HG03196 (cell line): Measurements from ENCODE around the gene GSAP.
"Not testable (repeated sequence)": the region's sequence is repeated elsewhere in the genome, so short reads cannot be mapped to it uniquely, and the experiment has no call there.

Experiments
- ATAC-seq: cut with Tn5 transposase; IDR thresholded peaks from one replicate; pipeline ENCODE4 v1.9.1; 2021; ENCODE audit not compliant: unreplicated experiment

GSAP gene

GRCh38 chr7:77415823-77416620, at the start of gene GSAP:
Gene GSAP, minus strand, starts transcription at chr7:77416349. Its CDS starts 28 bp downstream, at chr7:77416321.
- peak; percentile 63 for ATAC-seq

GRCh38 chr7:77465256-77465655, 49.1 kb upstream of the GSAP start:
- no peak for ATAC-seq

- ATAC-seq: no peak
Measured at GRCh38 chr7:77464589-77464988, 48.4 kb upstream of the GSAP start.

GRCh38 chr7:77463632-77464031, 47.5 kb upstream of the GSAP start:
- peak; percentile 63 for ATAC-seq

GRCh38 chr7:77461842-77462241, 45.7 kb upstream of the GSAP start:
- ATAC-seq: no peak

DNA sequence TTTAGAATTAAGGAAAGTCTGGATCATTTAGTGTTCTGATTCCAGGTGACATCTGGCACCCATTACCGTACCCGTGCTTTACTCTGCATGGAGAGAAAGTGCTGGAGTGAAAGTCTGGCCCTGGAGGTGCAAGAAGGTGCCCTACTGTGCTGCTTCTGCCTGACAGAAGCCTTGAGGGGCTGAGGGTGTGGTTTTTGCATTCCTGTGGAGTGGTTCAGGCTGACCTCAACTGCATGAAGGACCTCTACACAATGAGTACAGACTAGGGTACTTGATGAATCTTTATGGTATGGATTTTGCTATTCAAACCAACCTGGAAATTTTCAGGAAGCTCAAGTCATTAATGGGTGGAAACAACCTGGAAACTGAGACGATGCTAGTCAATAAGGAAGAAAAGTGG, 45.1 kb upstream of the GSAP start:
- ATAC-seq: no peak

DNA sequence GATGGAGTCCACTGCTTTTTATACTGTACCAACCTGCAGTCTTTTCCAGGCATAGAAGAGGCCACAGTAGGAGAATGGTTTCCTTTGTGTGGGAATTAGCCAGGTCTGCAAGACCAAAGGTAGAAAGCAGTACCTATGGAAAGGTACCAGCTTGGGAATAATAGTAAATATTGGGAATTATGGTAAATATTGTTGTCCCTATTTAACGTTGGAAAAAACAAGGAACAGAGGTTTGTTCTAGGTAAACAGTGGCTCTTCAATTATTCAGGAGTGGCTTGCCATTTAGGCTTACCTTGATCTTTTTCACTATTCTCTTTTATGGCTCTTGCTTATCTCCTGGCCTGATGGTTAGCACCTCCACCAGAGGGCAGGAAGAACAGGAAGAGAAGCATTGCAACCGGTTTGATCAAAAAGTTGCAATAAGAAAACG, 43.9 kb upstream of the GSAP start:
- ATAC-seq: no peak

- no peak for ATAC-seq
Measured at GRCh38 chr7:77459311-77459726, 43.2 kb upstream of the GSAP start.

- ATAC-seq: no peak
Measured at GRCh38 chr7:77458786-77459185, 42.6 kb upstream of the GSAP start.

DNA sequence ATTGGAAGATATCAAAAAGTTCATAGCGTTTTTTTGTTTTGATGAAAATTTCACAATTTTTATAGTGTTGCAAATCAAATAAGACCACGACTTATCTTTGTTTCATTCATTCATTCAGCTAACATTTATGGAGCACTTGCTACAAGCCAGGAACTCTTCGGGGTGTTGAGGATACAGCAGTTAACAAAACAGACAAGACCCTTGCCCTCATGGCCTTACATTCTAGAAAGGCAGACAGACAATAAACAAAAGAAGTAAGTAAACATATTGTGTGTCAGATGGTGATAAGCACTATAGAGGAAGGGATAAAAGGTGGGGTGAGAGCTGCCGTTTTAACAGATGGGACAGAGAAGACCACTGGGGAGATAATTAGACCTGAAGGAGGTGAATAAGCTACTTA, 41.6 kb upstream of the GSAP start:
- ATAC-seq: no peak

- ATAC-seq: no peak
Measured at GRCh38 chr7:77456696-77457095, 40.5 kb upstream of the GSAP start.

DNA sequence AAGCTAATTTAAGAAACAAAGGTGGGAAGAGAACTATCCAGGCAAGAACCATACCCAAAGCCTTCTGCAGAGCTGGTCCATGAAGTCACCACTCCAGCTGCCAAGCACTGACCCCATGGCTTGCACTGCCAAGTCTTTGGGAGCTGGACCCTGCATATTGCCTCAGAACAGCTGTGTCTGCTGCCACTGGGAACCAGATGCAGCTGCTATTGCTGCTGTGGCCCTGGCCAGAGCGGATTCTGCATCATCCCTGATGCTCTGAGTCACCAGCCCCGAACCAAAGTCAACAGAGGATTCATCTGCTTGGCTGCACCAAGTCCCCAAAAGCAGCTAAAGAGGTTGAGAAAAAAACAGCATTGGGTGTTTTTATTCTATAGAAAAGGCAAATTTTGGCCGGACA, 39.2 kb upstream of the GSAP start:
- ATAC-seq: no peak

DNA sequence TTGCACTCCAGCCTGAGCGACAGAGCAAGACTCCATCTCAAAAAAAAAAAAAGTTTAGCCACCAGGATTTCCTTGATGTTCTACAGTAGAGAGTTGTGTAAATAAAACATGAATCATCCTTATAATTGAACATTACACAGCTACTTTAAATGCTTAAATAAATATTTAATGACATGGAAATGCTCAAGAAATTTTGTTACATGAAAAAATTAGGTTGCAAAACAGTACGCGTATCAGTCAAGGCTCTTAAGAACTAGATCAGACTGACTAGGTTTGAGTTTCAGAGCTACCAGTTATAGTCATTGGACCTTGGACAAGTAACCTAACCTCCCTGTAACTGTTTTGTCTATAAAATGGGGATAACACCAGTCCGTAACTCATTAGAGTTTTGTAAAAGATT, 38.7 kb upstream of the GSAP start:
- no peak for ATAC-seq

- no peak for ATAC-seq
Measured at GRCh38 chr7:77453531-77453930, 37.4 kb upstream of the GSAP start.

DNA sequence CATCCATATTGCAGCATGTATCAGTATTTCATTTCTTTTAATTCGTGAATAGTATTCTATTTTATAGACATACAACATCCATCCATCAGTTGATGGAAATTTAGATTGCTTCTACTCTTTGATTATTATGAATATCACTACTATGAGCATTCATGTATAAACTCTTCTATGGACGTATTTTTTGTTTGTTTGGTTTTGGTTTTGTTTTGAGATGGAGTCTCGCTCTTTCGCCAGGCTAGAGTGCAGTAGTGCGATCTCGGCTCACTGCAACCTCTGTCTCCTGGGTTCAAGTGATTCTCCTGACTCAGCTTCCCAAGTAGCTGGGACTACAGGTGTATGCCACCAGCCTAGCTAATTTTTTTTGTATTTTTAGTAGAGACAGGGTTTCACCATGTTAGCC, 35.8 kb upstream of the GSAP start:
- not testable (repeated sequence) for ATAC-seq

DNA sequence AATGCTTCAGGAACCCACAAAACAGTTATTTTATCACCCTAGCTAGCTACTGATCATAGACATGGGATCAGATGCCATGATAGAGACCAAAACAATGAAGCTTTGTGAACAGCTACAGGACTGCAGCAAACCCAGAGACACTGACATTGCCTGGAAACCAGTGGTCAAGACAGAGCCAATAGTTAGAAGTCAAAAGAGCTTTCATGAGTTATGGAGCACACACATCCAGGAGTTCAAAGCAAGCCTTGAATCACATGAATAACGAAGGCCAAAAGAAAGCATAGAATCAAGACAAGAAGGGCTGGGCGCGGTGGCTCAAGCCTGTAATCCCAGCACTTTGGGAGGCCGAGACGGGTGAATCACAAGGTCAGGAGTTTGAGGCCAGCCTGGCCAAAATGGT, 34.5 kb upstream of the GSAP start:
- no peak for ATAC-seq

GRCh38 chr7:77450054-77450453, 33.9 kb upstream of the GSAP start:
- no peak for ATAC-seq

GRCh38 chr7:77447616-77448015, 31.5 kb upstream of the GSAP start:
- ATAC-seq: no peak

GRCh38 chr7:77444123-77444522, 28.0 kb upstream of the GSAP start:
- no peak for ATAC-seq

DNA sequence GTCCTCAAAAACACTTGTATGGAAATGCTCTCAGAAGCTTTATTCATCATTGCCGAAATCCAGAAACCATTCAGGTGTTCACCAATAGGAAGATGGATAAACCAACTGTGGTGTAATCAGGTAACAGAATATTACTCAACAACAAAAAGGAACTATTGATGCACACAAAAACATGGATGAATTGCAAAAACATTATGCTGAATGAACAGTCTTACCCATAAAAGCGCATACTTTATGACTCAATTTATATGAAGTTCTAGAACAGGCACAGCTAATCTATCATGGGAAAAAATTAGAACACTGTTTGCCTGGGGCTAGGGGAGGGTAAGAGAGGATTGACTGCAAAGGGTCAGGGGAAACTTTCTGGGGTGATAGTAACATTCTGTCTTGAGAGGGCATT, 26.9 kb upstream of the GSAP start:
- no peak for ATAC-seq

- ATAC-seq: no peak
Measured at GRCh38 chr7:77442636-77443035, 26.5 kb upstream of the GSAP start.

DNA sequence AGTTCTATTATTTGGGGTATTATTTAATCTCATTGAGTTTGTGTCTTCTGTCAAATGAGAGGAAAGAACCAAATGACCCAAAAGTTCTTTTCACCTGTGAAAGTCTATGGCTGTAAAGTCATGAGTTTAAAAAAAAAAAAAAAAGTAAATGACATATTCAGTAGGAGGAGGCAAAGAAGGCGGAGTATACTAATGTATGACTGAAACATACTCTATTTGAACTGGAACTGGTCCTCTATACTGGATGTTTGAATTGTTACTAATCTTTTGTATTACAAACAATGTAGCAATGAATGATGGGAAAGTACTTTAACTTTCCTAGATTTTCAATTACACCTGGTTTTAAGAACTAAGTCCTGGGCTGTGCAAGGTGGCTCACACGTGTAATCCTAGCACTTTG, 24.9 kb upstream of the GSAP start:
- ATAC-seq: no peak

DNA sequence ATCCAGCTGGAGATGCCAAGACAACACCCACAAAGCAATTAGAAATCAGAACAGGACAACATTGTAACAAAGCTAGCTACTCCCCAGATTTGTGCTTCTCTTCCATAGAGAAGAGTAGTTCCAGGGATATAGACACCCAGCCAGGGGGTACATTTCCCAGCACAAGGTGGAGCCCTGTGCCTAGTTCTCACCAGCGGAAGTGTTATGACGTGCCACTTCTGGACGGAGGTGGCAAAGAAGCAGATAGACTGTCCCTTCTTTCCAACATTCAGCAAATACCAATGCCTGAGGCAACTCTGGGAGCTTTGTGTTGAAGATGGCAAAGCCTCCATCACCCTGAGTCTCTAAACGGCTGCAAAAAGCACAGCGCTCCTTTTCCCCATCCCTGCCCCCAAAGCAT, 23.4 kb upstream of the GSAP start:
- ATAC-seq: no peak
